T-helper 2 cell (primary cell): ENCODE results near the gene RUNX1.

Experiments used
- DNase-seq, 5 experiments: peaks; one replicate each; pipeline versions ENCODE4 v3.0.0 to v3.0.0-alpha.2; 2012 to 2022

Gene RUNX1

GRCh38 chr21:35058058-35058457 is 9.0 kb upstream of the RUNX1 start:
- no peak for DNase-seq

GRCh38 chr21:35057428-35057827 is 8.3 kb upstream of the RUNX1 start:
- DNase-seq = peak in 1 of 5 experiments; percentile 45

- no peak for DNase-seq
These were observed 4.4 kb upstream of the RUNX1 start for GRCh38 chr21:35053356-35054096.

GRCh38 chr21:35052801-35053200 is 3.7 kb upstream of the RUNX1 start:
- no peak for DNase-seq

GRCh38 chr21:35051287-35051818 is 2.3 kb upstream of the RUNX1 start:
- DNase-seq = peak; percentile 52 to 97 (median 77)

DNA sequence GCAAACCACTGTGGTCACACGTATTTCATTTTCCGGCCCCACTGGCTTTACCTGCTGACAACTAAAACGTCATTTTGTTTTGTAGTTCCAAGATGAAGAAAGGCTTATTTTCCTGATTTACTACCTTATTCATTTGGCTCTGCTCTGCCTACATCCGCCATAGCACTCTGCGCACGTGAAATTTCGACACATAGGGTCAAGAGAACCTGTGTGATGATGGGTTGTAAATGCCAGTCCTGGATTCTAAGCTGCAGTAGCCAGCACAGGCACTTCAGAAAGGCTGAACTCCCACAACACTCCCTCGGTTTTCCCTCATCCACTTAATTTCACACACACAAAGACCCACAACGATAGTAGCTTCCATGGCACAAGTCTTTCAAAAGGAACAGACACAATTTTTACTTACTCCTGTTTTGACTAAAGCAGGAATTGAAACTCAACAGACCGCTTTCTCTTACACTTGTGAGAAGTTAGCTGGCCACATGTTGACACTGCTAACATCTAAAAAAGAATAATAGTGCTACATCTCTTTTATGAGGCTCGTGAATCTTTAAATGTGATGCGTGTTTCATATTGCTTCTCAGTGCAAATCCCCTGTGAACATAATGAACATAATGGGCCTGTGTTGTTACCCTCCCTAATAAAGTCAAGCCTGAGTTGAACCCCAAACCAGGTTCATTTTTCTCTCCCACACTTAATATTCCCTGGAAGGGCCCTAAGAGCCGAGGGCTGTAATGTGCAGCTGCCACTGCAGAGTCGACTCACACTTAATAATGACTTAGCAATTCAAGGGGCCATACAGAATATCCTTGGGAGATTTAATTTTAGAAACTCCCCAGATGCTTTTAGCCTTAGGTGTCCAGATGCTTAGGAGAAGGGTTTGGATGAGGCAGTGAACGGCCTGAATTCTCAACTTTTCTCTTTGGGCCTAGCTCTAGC is 1.5 kb upstream of the RUNX1 start:
- DNase-seq = peak in 1 of 5 experiments; percentile 89

GRCh38 chr21:35048183-35048601 is 910 bp downstream of the RUNX1 start:
- peak in 1 of 5 experiments; percentile 65 for DNase-seq

GRCh38 chr21:35046880-35047229 is 2.2 kb downstream of the RUNX1 start:
- peak in 1 of 5 experiments; percentile 45 for DNase-seq

DNA sequence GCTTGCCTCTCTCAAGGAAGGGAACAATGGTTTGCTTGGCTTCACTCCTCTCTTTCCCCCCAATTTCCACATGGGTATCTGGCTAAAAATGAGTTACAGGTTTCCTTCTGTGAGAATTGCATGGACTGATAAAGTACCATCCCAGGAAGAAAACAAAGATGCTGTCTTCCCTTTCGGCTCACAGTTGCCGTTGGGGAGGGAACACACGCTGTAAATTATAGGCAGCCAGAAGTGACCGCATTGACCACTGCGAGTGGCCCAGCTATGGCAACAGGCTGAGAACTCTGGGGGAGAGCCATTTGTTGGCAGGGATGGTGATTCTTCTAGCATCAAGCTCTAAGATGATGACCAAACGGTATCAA is 2.9 kb downstream of the RUNX1 start:
- peak in 1 of 5 experiments; percentile 73 for DNase-seq

- peak in 3 of 5 experiments; percentile 37 to 87 (median 84) for DNase-seq
These were observed 3.4 kb downstream of the RUNX1 start for GRCh38 chr21:35045542-35046262.

GRCh38 chr21:35044770-35045541 is 4.1 kb downstream of the RUNX1 start:
- DNase-seq = peak in 2 of 5 experiments; percentile 43 to 90

DNA sequence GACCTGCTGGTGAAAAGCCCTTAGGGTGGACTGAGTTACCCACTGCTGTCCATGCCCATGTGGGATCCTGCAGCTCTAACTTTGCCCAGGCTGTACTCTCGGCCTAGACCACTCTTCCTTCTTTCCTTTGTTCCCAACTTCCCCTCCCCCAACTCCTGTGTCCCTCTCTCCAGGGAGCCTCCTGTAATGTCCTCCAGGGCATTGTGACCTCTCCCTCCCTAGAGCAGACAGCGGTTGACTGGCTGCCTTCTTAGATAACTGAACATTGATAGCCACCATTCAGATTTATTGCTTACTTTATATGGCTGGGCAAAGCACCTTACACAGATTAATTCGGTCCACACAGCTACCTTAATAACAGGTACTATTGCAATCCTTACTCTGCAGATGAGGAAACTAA is 5.0 kb downstream of the RUNX1 start:
- DNase-seq = no peak

DNA sequence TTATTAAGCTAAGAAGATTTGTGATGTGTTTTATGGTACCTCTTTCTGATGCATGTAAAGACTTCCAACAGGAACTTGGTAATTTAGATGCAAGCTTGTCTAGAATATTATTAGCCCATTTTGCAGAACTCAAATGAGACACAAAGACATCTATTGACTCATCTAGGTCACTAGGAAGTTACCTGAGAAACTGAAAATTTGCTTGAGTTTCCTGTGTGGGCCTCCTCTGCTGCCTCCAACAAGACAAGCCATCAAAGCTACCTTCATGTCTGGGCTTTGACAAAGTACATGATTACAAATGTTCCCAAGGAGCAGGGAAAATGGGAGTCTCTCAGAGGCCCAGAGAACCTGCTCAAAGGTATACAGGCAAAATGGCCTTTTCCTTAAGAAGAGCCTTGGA is 5.6 kb downstream of the RUNX1 start:
- DNase-seq = peak in 1 of 5 experiments; percentile 89

DNA sequence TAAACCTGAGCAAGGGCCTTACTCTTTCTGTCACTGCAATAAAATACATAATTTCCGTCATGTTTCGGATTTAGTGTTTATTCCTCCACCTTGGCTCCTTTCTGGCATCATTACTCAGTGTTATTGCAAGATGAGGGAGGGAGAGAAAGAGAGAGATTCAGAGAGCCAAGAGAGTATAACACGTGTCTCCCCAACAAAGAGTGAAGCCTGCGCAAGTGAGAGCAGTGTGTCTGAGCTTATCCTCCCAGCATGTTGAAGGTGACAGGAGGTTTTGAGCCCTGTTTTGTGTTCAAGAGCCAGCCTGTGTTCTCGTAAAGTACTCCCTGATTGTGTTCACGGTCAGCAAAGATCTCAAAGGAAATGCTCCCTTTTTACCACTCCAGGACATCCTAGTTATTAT is 6.3 kb downstream of the RUNX1 start:
- DNase-seq = peak in 1 of 5 experiments; percentile 60

GRCh38 chr21:35041881-35042280 is 7.2 kb downstream of the RUNX1 start:
- no peak for DNase-seq

DNA sequence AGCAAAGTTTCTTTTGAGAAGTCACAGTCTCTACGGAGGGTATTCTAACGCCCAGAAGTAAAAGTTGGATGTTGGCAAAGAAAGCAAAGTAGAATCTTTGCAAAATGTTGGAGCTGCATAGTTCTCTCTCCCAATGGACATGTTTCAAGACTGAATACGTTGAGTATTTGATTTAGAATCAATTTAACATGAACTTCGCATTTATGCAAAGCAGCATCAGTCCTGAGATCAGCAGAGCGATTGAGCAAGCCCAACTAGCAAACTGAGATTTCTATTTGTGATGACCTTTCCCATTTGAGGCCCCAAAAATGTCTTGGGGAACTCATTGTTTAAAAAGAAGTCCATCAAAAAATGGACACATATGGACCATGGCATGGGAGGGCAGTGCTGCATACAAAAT is 8.0 kb downstream of the RUNX1 start:
- DNase-seq = peak in 1 of 5 experiments; percentile 25

GRCh38 chr21:35039595-35040289 is 9.4 kb downstream of the RUNX1 start:
- DNase-seq = peak in 1 of 5 experiments; percentile 67

DNA sequence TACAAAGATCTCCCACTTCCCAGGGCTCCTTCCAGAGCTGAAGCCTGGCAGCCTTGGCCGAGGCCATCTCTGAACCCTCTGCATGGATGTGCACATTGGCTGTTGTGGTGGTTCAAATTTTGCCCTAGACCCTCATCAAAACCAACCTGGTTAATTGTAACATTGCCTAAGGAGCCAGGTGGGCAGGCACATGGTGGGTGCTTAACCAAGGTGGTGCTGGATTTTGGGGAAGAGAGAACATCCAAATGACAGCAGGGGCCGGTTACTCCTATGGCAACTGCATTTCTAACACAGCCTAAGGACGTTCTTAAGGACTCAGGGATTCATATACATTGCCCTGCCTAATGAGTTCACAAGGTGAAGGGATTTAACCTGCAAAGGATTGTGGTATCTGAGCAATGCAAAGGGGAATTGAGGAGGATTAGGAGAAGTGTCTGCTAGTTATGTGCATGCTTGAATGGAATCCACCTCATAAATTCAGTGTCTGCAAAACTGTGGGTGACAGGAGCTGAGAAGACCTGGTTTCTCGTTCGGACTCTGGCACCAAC is 10.3 kb downstream of the RUNX1 start:
- DNase-seq = no peak

DNA sequence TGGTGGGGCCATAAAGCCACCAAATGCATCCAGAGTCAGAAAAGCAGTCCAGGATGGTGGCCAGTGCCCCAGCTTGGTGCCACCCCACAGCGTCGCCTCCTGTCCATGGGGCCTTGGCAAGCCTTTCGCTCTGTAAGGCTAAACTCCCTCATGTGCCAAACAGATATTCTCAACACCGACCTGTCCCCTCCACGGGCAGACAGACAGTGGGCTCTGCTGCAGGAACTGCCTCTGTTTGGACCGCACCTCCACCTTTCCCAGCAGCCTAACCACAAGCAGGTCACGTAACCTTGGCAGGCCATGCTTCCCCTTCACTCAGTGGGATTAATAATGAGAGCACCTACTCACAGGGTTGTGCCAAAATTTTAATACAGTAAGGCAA is 11.7 kb downstream of the RUNX1 start:
- DNase-seq = no peak

- DNase-seq = peak in 1 of 5 experiments; percentile 65
These were observed 12.4 kb downstream of the RUNX1 start for GRCh38 chr21:35036465-35037383.
